ENCODE results near the gene WDR7. TPM values are rescaled to one million over a fixed set of nuclear protein-coding genes. Genes with fewer than 3 reads are reported as not detected.

Gene WDR7
- polyA plus RNA-seq, 2 of the 4 experiments (the other 2 are of a cell fraction), result 4.2 to 7.0 TPM

DNA sequence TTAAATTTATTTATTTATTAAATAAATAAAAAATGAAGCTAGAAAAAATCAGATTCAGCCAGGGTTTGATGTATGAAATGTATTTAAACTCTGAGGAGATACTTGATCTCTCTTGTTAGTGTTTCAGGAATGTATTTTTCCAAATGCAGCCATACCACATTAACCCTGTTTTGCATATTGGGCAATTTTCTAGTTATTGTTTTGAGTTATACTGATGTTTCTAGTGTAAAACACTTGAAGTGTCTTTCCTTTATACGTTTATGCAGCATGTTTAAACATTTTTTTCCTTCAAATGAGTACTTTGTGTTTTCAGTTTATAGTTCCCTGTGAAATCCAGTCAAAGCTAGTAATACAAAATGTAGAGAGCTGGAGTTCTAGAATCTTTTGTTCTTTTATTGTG lies 69.9 kb downstream of the WDR7 start:
- Histone ChIP-seq H3K4me2 (no peak overlapping the region), H3K4me1 (no peaks in the 10 kb centered on the region), H3K4me3 (no peak overlapping the region), H3K27ac (no peak overlapping the region), H3K9me3 (no peaks in the 10 kb centered on the region)
- FAIRE-seq (no peak), DNase-seq (ENCODE audit: low read depth in 1 of 2, low spot score in 1 of 2) (no peak), ATAC-seq (no peak)
- POLR2A ChIA-PET, result no interaction called here
- 5% methylated on average over 1 of the region's 1 CpG for WGBS (ENCODE audit: missing lambda C conversion rate)
- CTCF ChIA-PET, result no interaction called here
- TF ChIP-seq, protein P1, sequence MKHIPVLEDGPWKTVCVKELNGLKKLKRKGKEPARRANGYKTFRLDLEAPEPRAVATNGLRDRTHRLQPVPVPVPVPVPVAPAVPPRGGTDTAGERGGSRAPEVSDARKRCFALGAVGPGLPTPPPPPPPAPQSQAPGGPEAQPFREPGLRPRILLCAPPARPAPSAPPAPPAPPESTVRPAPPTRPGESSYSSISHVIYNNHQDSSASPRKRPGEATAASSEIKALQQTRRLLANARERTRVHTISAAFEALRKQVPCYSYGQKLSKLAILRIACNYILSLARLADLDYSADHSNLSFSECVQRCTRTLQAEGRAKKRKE (CRISPR knock-in tag; IDR thresholded peaks at IDR 0.05; ENCODE audit: low read depth), result no peak
- TF ChIP-seq, protein P2, sequence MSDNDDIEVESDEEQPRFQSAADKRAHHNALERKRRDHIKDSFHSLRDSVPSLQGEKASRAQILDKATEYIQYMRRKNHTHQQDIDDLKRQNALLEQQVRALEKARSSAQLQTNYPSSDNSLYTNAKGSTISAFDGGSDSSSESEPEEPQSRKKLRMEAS (IDR thresholded peaks at IDR 0.05), result no peak
- TF ChIP-seq KDM1A (IDR thresholded peaks at IDR 0.05; ENCODE audit: low read depth) (no peak), TFCP2L1 (CRISPR knock-in tag; IDR thresholded peaks at IDR 0.05) (no peak), GATA3 (IDR thresholded peaks at IDR 0.05; ENCODE audit: borderline replicate concordance) (no peak), POLR2A (IDR thresholded peaks at IDR 0.05; ENCODE audit: low read length) (no peak)

DNA sequence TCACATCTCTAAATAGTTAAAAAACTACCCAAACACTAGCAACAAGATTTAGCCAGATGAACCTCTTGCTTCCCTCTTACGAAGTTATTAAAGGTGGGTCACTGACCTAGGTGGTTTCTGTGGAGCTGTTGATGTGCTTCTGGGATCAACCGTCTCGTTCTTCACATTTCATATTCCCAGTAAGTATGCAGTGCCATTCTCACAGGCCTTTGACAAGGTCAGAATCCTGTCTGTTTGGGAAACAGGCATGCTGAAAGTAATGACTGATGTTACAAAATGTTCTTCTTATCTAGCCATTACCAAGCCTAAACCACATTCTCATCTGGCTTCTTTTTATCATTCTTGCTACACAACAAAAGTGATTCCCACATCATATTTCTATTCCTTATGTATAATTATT lies 70.3 kb downstream of the WDR7 start:
- no peak overlapping the region for H3K4me3 ChIP-seq
- WGBS (ENCODE audit: missing lambda C conversion rate), result 94% methylated on average over 3 of the region's 3 CpGs
- ChIA-PET POLR2A (no interaction called here), CTCF (no interaction called here)
- DNase-seq (ENCODE audit: low read depth in 1 of 2, low spot score in 1 of 2) (no peak), ATAC-seq (no peak), FAIRE-seq (no peak)
- H3K4me1 ChIP-seq, result no peaks in the 10 kb centered on the region
- no peaks in the 10 kb centered on the region for H3K9me3 ChIP-seq
- TF ChIP-seq MAFK (IDR thresholded peaks at IDR 0.05; ENCODE audit: partially characterized antibody) (no peak), RFX5 (IDR thresholded peaks at IDR 0.05) (no peak), EHMT2 (IDR thresholded peaks at IDR 0.05; ENCODE audit: low read depth) (no peak), GATA3 (IDR thresholded peaks at IDR 0.05; ENCODE audit: borderline replicate concordance) (no peak), CHD2 (IDR thresholded peaks at IDR 0.05; ENCODE audit: low read length, partially characterized antibody) (no peak), JUNB (IDR thresholded peaks at IDR 0.05) (no peak)
- no peak overlapping the region for H3K4me2 ChIP-seq
- no peak overlapping the region for H3K27ac ChIP-seq

DNA sequence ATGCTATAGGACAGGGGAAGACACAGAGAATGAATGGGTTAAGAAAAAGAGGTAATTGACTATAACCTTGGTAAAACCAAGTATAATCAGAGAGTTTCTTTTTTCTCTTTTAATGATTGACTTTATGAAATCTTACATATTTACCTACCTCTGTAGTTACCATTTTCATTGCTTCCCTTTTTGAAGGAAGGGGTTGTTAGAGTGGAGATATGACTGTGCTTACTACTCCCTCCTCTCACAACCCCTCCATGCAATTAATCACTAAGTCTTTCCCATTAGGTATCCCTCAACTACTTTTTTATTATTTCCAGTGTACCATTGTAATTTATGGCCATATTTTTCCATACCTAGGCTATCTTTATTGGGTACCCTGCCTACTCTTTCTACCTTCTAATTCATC lies 71.4 kb downstream of the WDR7 start:
- Histone ChIP-seq H3K9me3 (no peaks in the 10 kb centered on the region), H3K4me2 (no peak overlapping the region), H3K27ac (no peak overlapping the region), H3K4me1 (no peaks in the 10 kb centered on the region), H3K4me3 (no peak overlapping the region)
- FAIRE-seq, result no peak
- ChIA-PET CTCF (no interaction called here), POLR2A (no interaction called here)
- TF ChIP-seq, protein P3, sequence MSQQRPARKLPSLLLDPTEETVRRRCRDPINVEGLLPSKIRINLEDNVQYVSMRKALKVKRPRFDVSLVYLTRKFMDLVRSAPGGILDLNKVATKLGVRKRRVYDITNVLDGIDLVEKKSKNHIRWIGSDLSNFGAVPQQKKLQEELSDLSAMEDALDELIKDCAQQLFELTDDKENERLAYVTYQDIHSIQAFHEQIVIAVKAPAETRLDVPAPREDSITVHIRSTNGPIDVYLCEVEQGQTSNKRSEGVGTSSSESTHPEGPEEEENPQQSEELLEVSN (IDR thresholded peaks at IDR 0.05; ENCODE audit: borderline replicate concordance, low read depth), result no peak
- TF ChIP-seq EHF (CRISPR knock-in tag; IDR thresholded peaks at IDR 0.05), result no peak
- no peak for TF ChIP-seq FOXS1 (CRISPR knock-in tag; IDR thresholded peaks at IDR 0.05)
- TF ChIP-seq CBX8 (IDR thresholded peaks at IDR 0.05), result no peak
- no peak for DNase-seq (ENCODE audit: low read depth in 1 of 2, low spot score in 1 of 2)
- no peak for ATAC-seq

DNA sequence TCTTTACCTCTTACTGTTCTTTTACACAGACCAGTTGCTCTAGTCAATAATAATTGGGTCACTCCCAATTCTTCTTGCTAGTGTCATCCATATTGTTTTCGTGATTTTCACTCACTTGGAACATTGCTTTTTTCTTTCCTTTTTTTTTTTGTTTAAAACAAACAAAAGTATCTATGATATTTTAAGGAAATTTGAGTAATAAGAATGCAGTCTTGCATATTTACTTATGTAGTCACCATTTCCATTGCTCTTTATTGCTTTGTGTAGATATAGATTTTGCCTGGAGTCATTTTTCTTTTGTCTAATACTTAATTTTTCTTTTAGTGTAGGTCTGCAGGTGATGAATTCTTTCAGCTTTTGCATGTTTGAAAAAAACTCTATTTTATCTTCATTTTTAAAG lies 71.9 kb downstream of the WDR7 start:
- CTCF ChIA-PET, result no interaction called here
- Histone ChIP-seq H3K9me3 (no peaks in the 10 kb centered on the region), H3K4me1 (no peaks in the 10 kb centered on the region), H3K4me3 (no peak overlapping the region), H3K4me2 (no peak overlapping the region), H3K27ac (no peak overlapping the region)
- no peak for FAIRE-seq
- POLR2A ChIA-PET, result no interaction called here
- WGBS (ENCODE audit: missing lambda C conversion rate), result 91% methylated on average over 1 of the region's 1 CpG
- TF ChIP-seq HEYL (CRISPR knock-in tag; IDR thresholded peaks at IDR 0.05) (no peak), SMC3 (IDR thresholded peaks at IDR 0.05) (no peak), FOXS1 (CRISPR knock-in tag; IDR thresholded peaks at IDR 0.05) (no peak), KDM5A (IDR thresholded peaks at IDR 0.05) (no peak), CHD4 (IDR thresholded peaks at IDR 0.05; ENCODE audit: borderline replicate concordance) (no peak), EHF (CRISPR knock-in tag; IDR thresholded peaks at IDR 0.05) (no peak), HOXB5 (CRISPR knock-in tag; IDR thresholded peaks at IDR 0.05) (no peak), RAD21 (conservative IDR thresholded peaks at IDR 0.05 in 1 of 2, IDR thresholded peaks at IDR 0.05 in 1 of 2) (no peak), RFX5 (IDR thresholded peaks at IDR 0.05) (no peak), NFE2L2 (conservative IDR thresholded peaks at IDR 0.05; ENCODE audit: low read length) (no peak), RNF2 (IDR thresholded peaks at IDR 0.05; ENCODE audit: borderline replicate concordance, low read depth) (no peak), CEBPB (IDR thresholded peaks at IDR 0.05) (no peak)
- TF ChIP-seq, protein P4, sequence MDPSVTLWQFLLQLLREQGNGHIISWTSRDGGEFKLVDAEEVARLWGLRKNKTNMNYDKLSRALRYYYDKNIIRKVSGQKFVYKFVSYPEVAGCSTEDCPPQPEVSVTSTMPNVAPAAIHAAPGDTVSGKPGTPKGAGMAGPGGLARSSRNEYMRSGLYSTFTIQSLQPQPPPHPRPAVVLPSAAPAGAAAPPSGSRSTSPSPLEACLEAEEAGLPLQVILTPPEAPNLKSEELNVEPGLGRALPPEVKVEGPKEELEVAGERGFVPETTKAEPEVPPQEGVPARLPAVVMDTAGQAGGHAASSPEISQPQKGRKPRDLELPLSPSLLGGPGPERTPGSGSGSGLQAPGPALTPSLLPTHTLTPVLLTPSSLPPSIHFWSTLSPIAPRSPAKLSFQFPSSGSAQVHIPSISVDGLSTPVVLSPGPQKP (IDR thresholded peaks at IDR 0.05; ENCODE audit: low read depth, low read length), result no peak
- TF ChIP-seq, protein P2 (IDR thresholded peaks at IDR 0.05), result no peak
- TF ChIP-seq, protein P5, sequence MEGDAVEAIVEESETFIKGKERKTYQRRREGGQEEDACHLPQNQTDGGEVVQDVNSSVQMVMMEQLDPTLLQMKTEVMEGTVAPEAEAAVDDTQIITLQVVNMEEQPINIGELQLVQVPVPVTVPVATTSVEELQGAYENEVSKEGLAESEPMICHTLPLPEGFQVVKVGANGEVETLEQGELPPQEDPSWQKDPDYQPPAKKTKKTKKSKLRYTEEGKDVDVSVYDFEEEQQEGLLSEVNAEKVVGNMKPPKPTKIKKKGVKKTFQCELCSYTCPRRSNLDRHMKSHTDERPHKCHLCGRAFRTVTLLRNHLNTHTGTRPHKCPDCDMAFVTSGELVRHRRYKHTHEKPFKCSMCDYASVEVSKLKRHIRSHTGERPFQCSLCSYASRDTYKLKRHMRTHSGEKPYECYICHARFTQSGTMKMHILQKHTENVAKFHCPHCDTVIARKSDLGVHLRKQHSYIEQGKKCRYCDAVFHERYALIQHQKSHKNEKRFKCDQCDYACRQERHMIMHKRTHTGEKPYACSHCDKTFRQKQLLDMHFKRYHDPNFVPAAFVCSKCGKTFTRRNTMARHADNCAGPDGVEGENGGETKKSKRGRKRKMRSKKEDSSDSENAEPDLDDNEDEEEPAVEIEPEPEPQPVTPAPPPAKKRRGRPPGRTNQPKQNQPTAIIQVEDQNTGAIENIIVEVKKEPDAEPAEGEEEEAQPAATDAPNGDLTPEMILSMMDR (IDR thresholded peaks at IDR 0.05), result no peak
- DNase-seq (ENCODE audit: low read depth in 1 of 2, low spot score in 1 of 2), result no peak
- no peak for ATAC-seq

All from A549 (cell line).